Activated CD8-positive, alpha-beta T cell treated with anti-CD3 and anti-CD28 coated beads, Interleukin-2, amount 10 ng/mL, durations not matched to agents 7 days and 5 days (primary cell): ENCODE data around the gene C12orf42. TPM values are rescaled to one million over a fixed set of nuclear protein-coding genes. Genes with fewer than 3 reads are reported as not detected.

Experiments used
- ATAC-seq: fragments of 150-1000 bp; cut with Tn5 transposase; one replicate; pipeline ENCODE4 v1.10.0; 2021; ENCODE audit warnings: moderate library complexity
- CTCF ChIA-PET: fragments of 350-600 bp; sonication (Branson Sonifier 250); formaldehyde crosslinking; loops from one replicate; lab custom pipeline; 2021; ENCODE audit warnings: antibody characterized with exemption; lab: Charles Lee
- POLR2A ChIA-PET: fragments of 350-600 bp; sonication (Branson Sonifier 250); formaldehyde crosslinking; loops from one replicate; lab custom pipeline; 2021; ENCODE audit warnings: antibody characterized with exemption; lab: Charles Lee
- DNase-seq: peaks from one replicate; pipeline ENCODE4 v3.0.0-alpha.2; 2020
- H3K27ac Mint-ChIP-seq: one replicate; pipeline ENCODE4 v1.8.0; 2021; ENCODE audit warnings: mild to moderate bottlenecking, mixed read lengths
- H3K27me3 Mint-ChIP-seq: one replicate; pipeline ENCODE4 v1.8.0; 2021; ENCODE audit warnings: low read depth, mixed read lengths
- H3K36me3 Mint-ChIP-seq: one replicate; pipeline ENCODE4 v1.8.0; 2021; ENCODE audit warnings: low read depth, mixed read lengths
- H3K4me1 Mint-ChIP-seq: one replicate; pipeline ENCODE4 v1.8.0; 2021; ENCODE audit warnings: low read depth, mixed read lengths
- H3K4me3 Mint-ChIP-seq: one replicate; pipeline ENCODE4 v1.8.0; 2021; ENCODE audit warnings: mild to moderate bottlenecking, mixed read lengths
- H3K9me3 Mint-ChIP-seq: one replicate; pipeline ENCODE4 v1.8.0; 2022; ENCODE audit warnings: mixed read lengths; ENCODE audit not compliant: insufficient read depth
- total RNA-seq, 2 experiments: library from RNA; stranded (reverse); gene quantifications; one replicate each; pipeline ENCODE4 v1.2.3, GENCODE V29; 2021

C12orf42 gene
- total RNA-seq, 2 experiments from 2014 or later: 0.84 to 0.91 TPM

- Mint-ChIP-seq H3K27me3 (no peaks in the 10 kb centered on the region), H3K4me1 (peaks cover 19% of the 10 kb centered on the region), H3K27ac (no peak overlapping the region), H3K9me3 (no peaks in the 10 kb centered on the region), H3K36me3 (no peaks in the 10 kb centered on the region), H3K4me3 (no peak overlapping the region)
- ChIA-PET POLR2A (interaction anchor here (0.6 kb wide), 1 partner anchor 23 kb away, joined by 3 read pairs; no protein-coding TSS in a partner anchor), CTCF (no interaction called here)
- ATAC-seq (no peak), DNase-seq (no peak)
Observed at GRCh38 chr12:103278329-103278728, 217.4 kb downstream of the C12orf42 start.

DNA sequence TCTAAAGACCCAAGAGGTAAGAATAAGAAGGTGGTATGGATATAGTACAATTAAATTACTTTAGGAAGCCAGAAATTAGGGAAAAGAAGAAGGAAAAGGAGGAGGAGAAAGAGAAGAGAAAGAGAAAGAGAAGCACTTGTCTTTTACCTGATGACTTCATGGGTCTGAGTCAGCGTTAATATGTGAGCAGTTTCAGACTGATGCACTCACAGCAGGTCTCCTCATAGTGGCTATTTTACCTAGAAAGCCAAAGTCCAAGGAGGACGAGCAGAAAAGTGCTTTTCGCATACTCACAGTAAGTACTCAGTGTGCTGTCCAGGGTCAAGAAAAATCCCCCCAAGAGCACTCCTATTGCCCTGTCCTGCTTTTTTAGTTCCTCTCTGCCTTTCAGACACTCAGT lies 222.1 kb downstream of the C12orf42 start:
- peaks cover 19% of the 10 kb centered on the region for H3K4me1 Mint-ChIP-seq
- no peaks in the 10 kb centered on the region for H3K9me3 Mint-ChIP-seq
- H3K4me3 Mint-ChIP-seq: no peak overlapping the region
- POLR2A ChIA-PET: no interaction called here
- H3K27me3 Mint-ChIP-seq: no peaks in the 10 kb centered on the region
- CTCF ChIA-PET: no interaction called here
- H3K27ac Mint-ChIP-seq: no peak overlapping the region
- no peak for DNase-seq
- H3K36me3 Mint-ChIP-seq: no peaks in the 10 kb centered on the region
- no peak for ATAC-seq

DNA sequence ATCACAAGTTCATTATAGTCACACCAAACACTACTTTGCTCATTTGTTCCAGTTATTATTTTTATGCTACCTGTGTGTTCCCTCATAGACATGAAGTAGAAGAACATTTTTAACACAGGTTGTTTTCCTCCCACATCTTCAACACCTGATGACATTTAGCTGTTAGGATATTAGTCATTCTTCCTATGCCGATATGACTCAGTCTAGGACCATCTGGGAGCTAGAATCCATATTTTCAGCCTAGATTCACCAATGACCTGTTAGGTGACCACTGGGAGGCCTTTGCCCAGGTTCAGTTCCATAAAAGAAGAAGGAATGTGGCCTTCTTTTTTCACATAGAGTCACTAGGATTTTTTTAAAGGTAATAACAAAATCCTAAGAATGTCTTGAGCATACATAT lies 222.8 kb downstream of the C12orf42 start:
- no peaks in the 10 kb centered on the region for H3K27me3 Mint-ChIP-seq
- no peak for DNase-seq
- H3K4me1 Mint-ChIP-seq: peaks cover 15% of the 10 kb centered on the region
- CTCF ChIA-PET: no interaction called here
- H3K27ac Mint-ChIP-seq: no peak overlapping the region
- no peaks in the 10 kb centered on the region for H3K9me3 Mint-ChIP-seq
- no peaks in the 10 kb centered on the region for H3K36me3 Mint-ChIP-seq
- POLR2A ChIA-PET: interaction anchor here (0.7 kb wide), 1 partner anchor 18 kb away, joined by 3 read pairs; no protein-coding TSS in a partner anchor
- no peak for ATAC-seq
- H3K4me3 Mint-ChIP-seq: no peak overlapping the region

DNA sequence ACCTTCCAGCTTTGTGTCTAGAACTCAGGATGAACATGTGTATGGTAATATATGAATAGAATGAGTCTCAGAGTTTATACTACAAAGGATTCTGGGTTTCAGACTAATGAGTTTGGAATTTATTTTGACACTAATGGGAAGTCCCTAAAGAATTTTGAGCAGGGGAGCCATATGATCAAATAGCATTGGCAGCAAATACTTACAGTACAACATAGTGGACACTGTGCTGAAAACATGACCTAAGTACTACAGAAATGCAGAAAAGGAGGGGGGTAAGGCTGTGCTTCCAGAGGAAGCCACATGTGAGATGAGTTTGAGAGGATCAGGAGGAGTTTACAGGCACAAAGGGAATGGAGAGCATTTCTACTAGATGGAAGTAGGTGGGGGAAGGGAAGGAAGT lies 225.8 kb downstream of the C12orf42 start:
- no peaks in the 10 kb centered on the region for H3K36me3 Mint-ChIP-seq
- no peak overlapping the region for H3K27ac Mint-ChIP-seq
- ChIA-PET POLR2A (interaction anchor here (0.6 kb wide), 1 partner anchor 236 kb away, joined by 3 read pairs; no protein-coding TSS in a partner anchor), CTCF (no interaction called here)
- H3K4me1 Mint-ChIP-seq: peaks cover 14% of the 10 kb centered on the region
- H3K27me3 Mint-ChIP-seq: no peaks in the 10 kb centered on the region
- DNase-seq (no peak), ATAC-seq (no peak)
- no peaks in the 10 kb centered on the region for H3K9me3 Mint-ChIP-seq
- H3K4me3 Mint-ChIP-seq: no peak overlapping the region

GRCh38 chr12:103268831-103269514 lies 226.8 kb downstream of the C12orf42 start:
- Mint-ChIP-seq H3K27ac (peak overlapping the region; percentile 3), H3K4me3 (no peak overlapping the region), H3K27me3 (no peaks in the 10 kb centered on the region), H3K4me1 (peaks cover 14% of the 10 kb centered on the region), H3K36me3 (no peaks in the 10 kb centered on the region), H3K9me3 (no peaks in the 10 kb centered on the region)
- DNase-seq (no peak), ATAC-seq (no peak)
- POLR2A ChIA-PET: no interaction called here
- CTCF ChIA-PET: no interaction called here

GRCh38 chr12:103257763-103258162 lies 238.0 kb downstream of the C12orf42 start:
- Mint-ChIP-seq H3K4me1 (no peaks in the 10 kb centered on the region), H3K27ac (no peak overlapping the region), H3K9me3 (no peaks in the 10 kb centered on the region), H3K27me3 (no peaks in the 10 kb centered on the region), H3K4me3 (no peak overlapping the region), H3K36me3 (no peaks in the 10 kb centered on the region)
- DNase-seq (no peak), ATAC-seq (no peak)
- CTCF ChIA-PET: no interaction called here
- POLR2A ChIA-PET: no interaction called here

Other genes starting within 250 kb of the C12orf42 start
- gene STAB2, start 91.3 kb upstream of the C12orf42 start, total RNA-seq: not detected